MM.1S (cell line): ENCODE measurements around the gene FAF1.

Source experiments
- DNase-seq: peaks from one replicate; pipeline ENCODE4 v3.0.0-alpha.2; 2015
- H2AFZ ChIP-seq: fragments of 300-600 bp; sonication (generic); 2 replicates; pipeline ENCODE4 v1.6.0; 2016; ENCODE audit warnings: antibody characterized with exemption, low read length
- H3F3A ChIP-seq: fragments of 300-600 bp; sonication (generic); 2 replicates; pipeline ENCODE4 v1.6.1; 2016; ENCODE audit warnings: mild to moderate bottlenecking, antibody characterized with exemption, low read length, moderate library complexity, mixed read lengths; ENCODE audit not compliant: insufficient read depth
- H3K27ac ChIP-seq: fragments of 300-600 bp; sonication (generic); 2 replicates; pipeline ENCODE4 v1.5.1; 2016; ENCODE audit warnings: mild to moderate bottlenecking, low read length
- H3K27me3 ChIP-seq: fragments of 300-600 bp; sonication (generic); replicated peaks from 2 replicates; pipeline ENCODE4 v1.6.0; 2016; ENCODE audit warnings: low read length; ENCODE audit not compliant: insufficient read depth
- H3K36me3 ChIP-seq: fragments of 300-600 bp; sonication (generic); replicated peaks from 2 replicates; pipeline ENCODE4 v1.6.1; 2016; ENCODE audit warnings: mild to moderate bottlenecking, low read length, mixed read lengths; ENCODE audit not compliant: insufficient read depth
- H3K4me1 ChIP-seq: fragments of 300-600 bp; sonication (generic); 2 replicates; pipeline ENCODE4 v1.6.1; 2016; ENCODE audit warnings: low read length, mixed read lengths
- H3K4me2 ChIP-seq: fragments of 300-600 bp; sonication (generic); 2 replicates; pipeline ENCODE4 v1.6.0; 2016; ENCODE audit warnings: low read depth, low read length
- H3K4me3 ChIP-seq: fragments of 300-600 bp; sonication (generic); 2 replicates; pipeline ENCODE4 v1.5.1; 2016; ENCODE audit warnings: low read length, mixed read lengths
- H3K79me2 ChIP-seq: fragments of 300-600 bp; sonication (generic); 2 replicates; pipeline ENCODE4 v1.6.1; 2016; ENCODE audit warnings: mixed run types, low read length, mixed read lengths
- H3K9ac ChIP-seq: fragments of 300-600 bp; sonication (generic); 2 replicates; pipeline ENCODE4 v1.6.1; 2016; ENCODE audit warnings: low read length, mixed read lengths
- H3K9me2 ChIP-seq: fragments of 300-600 bp; sonication (generic); replicated peaks from 2 replicates; pipeline ENCODE4 v1.6.1; 2016; ENCODE audit warnings: mild to moderate bottlenecking, low read length, mixed read lengths; ENCODE audit not compliant: insufficient read depth
- H3K9me3 ChIP-seq: fragments of 300-600 bp; sonication (generic); replicated peaks from 2 replicates; pipeline ENCODE4 v1.6.1; 2016; ENCODE audit warnings: mild to moderate bottlenecking, low read length, mixed read lengths; ENCODE audit not compliant: insufficient read depth
- H4K20me1 ChIP-seq: fragments of 300-600 bp; sonication (generic); 2 replicates; pipeline ENCODE4 v1.6.1; 2016; ENCODE audit warnings: mild to moderate bottlenecking, low read length, moderate library complexity, mixed read lengths; ENCODE audit not compliant: insufficient read depth
- CTCF ChIP-seq: fragments of 300-600 bp; sonication (generic); IDR thresholded peaks from 2 replicates; pipeline ENCODE4 v1.5.1; 2016; ENCODE audit warnings: antibody characterized with exemption, low read length, mixed read lengths
- EZH2 ChIP-seq: fragments of 300-600 bp; sonication (generic); optimal IDR thresholded peaks from 2 replicates; pipeline ENCODE3; 2017; ENCODE audit warnings: low read depth, mild to moderate bottlenecking, antibody characterized with exemption, low read length, mixed read lengths
- EZH2phosphoT487 ChIP-seq: fragments of 300-600 bp; sonication (generic); IDR thresholded peaks from 2 replicates; pipeline ENCODE4 v1.6.1; 2018; ENCODE audit warnings: antibody characterized with exemption, low read length

FAF1 gene

GRCh38 chr1:50417507-50417906 is 542.6 kb downstream of the FAF1 start:
- Histone ChIP-seq H3F3A (no peaks in the 10 kb centered on the region), H2AFZ (no peak overlapping the region), H3K27me3 (no peaks in the 10 kb centered on the region), H4K20me1 (no peaks in the 10 kb centered on the region), H3K9me3 (no peaks in the 10 kb centered on the region), H3K9me2 (no peaks in the 10 kb centered on the region), H3K27ac (no peak overlapping the region), H3K4me1 (no peaks in the 10 kb centered on the region), H3K79me2 (no peaks in the 10 kb centered on the region), H3K4me2 (no peak overlapping the region), H3K4me3 (no peak overlapping the region), H3K36me3 (no peaks in the 10 kb centered on the region), H3K9ac (no peak overlapping the region)
- TF ChIP-seq EZH2phosphoT487 (no peak), CTCF (no peak), EZH2 (no peak)
- no peak for DNase-seq

GRCh38 chr1:50416553-50417453 is 543.3 kb downstream of the FAF1 start:
- no peak overlapping the region for H3K4me2 ChIP-seq
- H3F3A ChIP-seq: no peaks in the 10 kb centered on the region
- H3K9me3 ChIP-seq: no peaks in the 10 kb centered on the region
- no peak overlapping the region for H3K9ac ChIP-seq
- H3K36me3 ChIP-seq: no peaks in the 10 kb centered on the region
- no peaks in the 10 kb centered on the region for H4K20me1 ChIP-seq
- H2AFZ ChIP-seq: no peak overlapping the region
- no peaks in the 10 kb centered on the region for H3K27me3 ChIP-seq
- H3K4me1 ChIP-seq: no peaks in the 10 kb centered on the region
- no peak for TF ChIP-seq EZH2
- H3K9me2 ChIP-seq: no peaks in the 10 kb centered on the region
- no peak for DNase-seq
- no peaks in the 10 kb centered on the region for H3K79me2 ChIP-seq
- no peak overlapping the region for H3K27ac ChIP-seq
- H3K4me3 ChIP-seq: no peak overlapping the region

GRCh38 chr1:50416150-50416527 is 543.9 kb downstream of the FAF1 start:
- no peak overlapping the region for H3K4me3 ChIP-seq
- TF ChIP-seq EZH2phosphoT487 (no peak), CTCF (no peak), EZH2 (no peak)
- H2AFZ ChIP-seq: no peak overlapping the region
- H3K9me3 ChIP-seq: no peaks in the 10 kb centered on the region
- no peaks in the 10 kb centered on the region for H4K20me1 ChIP-seq
- H3K27me3 ChIP-seq: no peaks in the 10 kb centered on the region
- no peaks in the 10 kb centered on the region for H3F3A ChIP-seq
- no peaks in the 10 kb centered on the region for H3K4me1 ChIP-seq
- H3K79me2 ChIP-seq: no peaks in the 10 kb centered on the region
- no peaks in the 10 kb centered on the region for H3K36me3 ChIP-seq
- no peaks in the 10 kb centered on the region for H3K9me2 ChIP-seq
- H3K9ac ChIP-seq: no peak overlapping the region
- DNase-seq: no peak
- no peak overlapping the region for H3K27ac ChIP-seq
- no peak overlapping the region for H3K4me2 ChIP-seq
